Muscle of arm (tissue), 12 donors: ENCODE data around the gene SPARC. TPM values are rescaled to one million over a fixed set of nuclear protein-coding genes. Genes with fewer than 3 reads are reported as not detected.
A peak's percentile ranks its signal among the peaks of the same experiment; 100 is the strongest.
"Not testable (repeated sequence)": the region's sequence is repeated elsewhere in the genome, so short reads cannot be mapped to it uniquely, and the experiment has no call there.

ENCODE experiments used
- DNase-seq: peaks from one replicate; pipeline ENCODE4 v3.0.0-alpha.2; 2013
- polyA plus RNA-seq, 12 donors: library from polyadenylated mRNA; unstranded; fragments of 120-200 nt; gene quantifications; one replicate each; pipeline ENCODE4 v1.2.1, GENCODE V29; 2013; ENCODE audit not compliant: insufficient read length in 12 of 12

SPARC gene
- polyA plus RNA-seq, 12 donors = 3,389 to 6,972 (median 4,467) TPM

- no peak for DNase-seq
These were observed 22.5 kb upstream of the SPARC start for GRCh38 chr5:151709109-151709735.

- DNase-seq = no peak
These were observed 21.4 kb upstream of the SPARC start for GRCh38 chr5:151708126-151708525.

GRCh38 chr5:151707567-151707966, 20.9 kb upstream of the SPARC start:
- DNase-seq = no peak

GRCh38 chr5:151706906-151707305, 20.2 kb upstream of the SPARC start:
- DNase-seq = no peak

GRCh38 chr5:151703780-151704179, 17.1 kb upstream of the SPARC start:
- no peak for DNase-seq

GRCh38 chr5:151703227-151703626, 16.5 kb upstream of the SPARC start:
- DNase-seq = no peak

- no peak for DNase-seq
These were observed 14.1 kb upstream of the SPARC start for GRCh38 chr5:151700820-151701219.

- no peak for DNase-seq
These were observed 13.6 kb upstream of the SPARC start for GRCh38 chr5:151700296-151700695.

- DNase-seq = peak; percentile 94
These were observed 12.6 kb upstream of the SPARC start for GRCh38 chr5:151699071-151699901.

- not testable (repeated sequence) for DNase-seq
These were observed 11.4 kb upstream of the SPARC start for GRCh38 chr5:151698081-151698480.

- DNase-seq = no peak
These were observed 10.7 kb upstream of the SPARC start for GRCh38 chr5:151697452-151697851.

GRCh38 chr5:151696470-151697061, 9.9 kb upstream of the SPARC start:
- DNase-seq = peak; percentile 95

- no peak for DNase-seq
These were observed 8.7 kb upstream of the SPARC start for GRCh38 chr5:151695464-151695863.

- DNase-seq = no peak
These were observed 7.3 kb upstream of the SPARC start for GRCh38 chr5:151694035-151694485.

GRCh38 chr5:151692312-151692711, 5.6 kb upstream of the SPARC start:
- DNase-seq = no peak

- DNase-seq = no peak
These were observed 5.0 kb upstream of the SPARC start for GRCh38 chr5:151691706-151692105.

- not testable (repeated sequence) for DNase-seq
These were observed 2.9 kb upstream of the SPARC start for GRCh38 chr5:151689591-151689990.

- DNase-seq = no peak
These were observed 1.7 kb upstream of the SPARC start for GRCh38 chr5:151688436-151688835.

- no peak for DNase-seq
These were observed 704 bp downstream of the SPARC start for GRCh38 chr5:151685749-151686673.

GRCh38 chr5:151684690-151685361, 1.9 kb downstream of the SPARC start:
- DNase-seq = peak; percentile 95

GRCh38 chr5:151683986-151684588, 2.6 kb downstream of the SPARC start:
- no peak for DNase-seq
